Stimulated activated effector memory CD8-positive, alpha-beta T cell treated with anti-CD3 and anti-CD28 coated beads, Interleukin-12 subunit alpha, Interleukin-12 subunit beta, amount 100 ng/mL, for 72 hours (primary cell): ENCODE results near the gene KCND3.

Experiments used
- ATAC-seq: fragments of 150-1000 bp; cut with Tn5 transposase; 2 replicates; pipeline ENCODE4 v1.10.0; 2021
- DNase-seq, 2 donors: peaks; one replicate each; pipeline ENCODE4 v3.0.0; 2021 to 2022; ENCODE audit warnings: low spot score in 2 of 2
- H3K27ac Mint-ChIP-seq: one replicate; pipeline ENCODE4 v1.8.0; 2022; ENCODE audit warnings: mild to moderate bottlenecking, mixed read lengths
- H3K36me3 Mint-ChIP-seq: one replicate; pipeline ENCODE4 v1.8.0; 2022; ENCODE audit warnings: mild to moderate bottlenecking, mixed read lengths
- H3K4me1 Mint-ChIP-seq: one replicate; pipeline ENCODE4 v1.8.0; 2022; ENCODE audit warnings: mixed read lengths
- H3K4me3 Mint-ChIP-seq: one replicate; pipeline ENCODE4 v1.8.0; 2022; ENCODE audit warnings: mild to moderate bottlenecking, mixed read lengths
- H3K9me3 Mint-ChIP-seq: one replicate; pipeline ENCODE4 v1.8.0; 2022; ENCODE audit warnings: mixed read lengths

The KCND3 gene

GRCh38 chr1:111976842-111977241 is 12.6 kb downstream of the KCND3 start:
- Mint-ChIP-seq H3K27ac (no peak overlapping the region), H3K4me1 (no peaks in the 10 kb centered on the region), H3K36me3 (no peaks in the 10 kb centered on the region), H3K9me3 (no peaks in the 10 kb centered on the region), H3K4me3 (no peak overlapping the region)
- no peak for DNase-seq
- no peak for ATAC-seq

GRCh38 chr1:111976332-111976731 is 13.1 kb downstream of the KCND3 start:
- ATAC-seq (no peak), DNase-seq (no peak)
- no peak overlapping the region for H3K27ac Mint-ChIP-seq
- no peaks in the 10 kb centered on the region for H3K9me3 Mint-ChIP-seq
- H3K4me1 Mint-ChIP-seq = no peaks in the 10 kb centered on the region
- no peaks in the 10 kb centered on the region for H3K36me3 Mint-ChIP-seq
- H3K4me3 Mint-ChIP-seq = no peak overlapping the region

GRCh38 chr1:111973150-111973790 is 16.2 kb downstream of the KCND3 start:
- no peak overlapping the region for H3K27ac Mint-ChIP-seq
- DNase-seq (no peak), ATAC-seq (no peak)
- H3K4me1 Mint-ChIP-seq = no peaks in the 10 kb centered on the region
- H3K4me3 Mint-ChIP-seq = no peak overlapping the region
- no peaks in the 10 kb centered on the region for H3K9me3 Mint-ChIP-seq
- H3K36me3 Mint-ChIP-seq = no peaks in the 10 kb centered on the region

DNA sequence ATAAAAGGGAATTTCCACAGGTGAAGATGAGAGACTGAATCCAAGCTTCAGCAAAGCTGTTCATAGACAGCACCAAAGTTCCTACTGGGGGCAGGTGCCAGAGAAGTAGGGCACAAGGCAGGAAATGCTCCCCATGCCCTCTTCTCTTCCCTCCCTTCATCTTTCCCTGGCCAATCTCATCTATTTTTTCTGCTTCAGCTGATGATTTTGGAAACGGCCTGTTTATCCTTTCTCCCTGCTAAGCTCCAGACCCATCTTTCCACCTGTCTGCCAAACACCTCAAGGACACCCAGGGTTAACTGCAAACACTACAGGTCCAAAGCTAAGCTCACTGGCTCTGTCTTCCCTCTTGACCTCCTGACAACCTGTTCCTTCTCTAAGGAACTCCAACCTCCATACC is 18.1 kb downstream of the KCND3 start:
- Mint-ChIP-seq H3K4me1 (no peaks in the 10 kb centered on the region), H3K27ac (no peak overlapping the region), H3K4me3 (no peak overlapping the region), H3K36me3 (no peaks in the 10 kb centered on the region), H3K9me3 (no peaks in the 10 kb centered on the region)
- ATAC-seq (no peak), DNase-seq (no peak)

DNA sequence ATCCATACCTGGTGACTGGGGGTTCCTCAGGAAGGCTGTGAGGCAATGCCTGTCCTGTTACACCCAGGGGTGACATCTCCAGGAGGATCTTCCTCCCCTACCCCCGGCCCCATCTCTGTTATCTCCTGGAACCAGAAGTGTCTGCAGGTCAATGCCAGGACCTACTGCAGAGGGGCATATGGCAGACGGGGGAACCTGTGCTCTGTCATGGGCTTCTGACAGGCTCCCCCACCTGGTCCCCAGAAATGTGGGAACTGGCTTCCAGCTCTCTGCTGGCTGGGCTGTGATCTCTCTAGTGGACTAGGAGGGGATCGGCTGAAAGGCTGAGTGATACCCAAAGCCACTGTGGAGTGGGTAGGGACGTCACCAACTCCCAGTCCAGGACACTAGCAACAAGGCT is 21.0 kb downstream of the KCND3 start:
- Mint-ChIP-seq H3K9me3 (no peaks in the 10 kb centered on the region), H3K4me3 (no peak overlapping the region), H3K4me1 (no peaks in the 10 kb centered on the region), H3K36me3 (no peaks in the 10 kb centered on the region), H3K27ac (no peak overlapping the region)
- ATAC-seq = no peak
- DNase-seq = no peak

DNA sequence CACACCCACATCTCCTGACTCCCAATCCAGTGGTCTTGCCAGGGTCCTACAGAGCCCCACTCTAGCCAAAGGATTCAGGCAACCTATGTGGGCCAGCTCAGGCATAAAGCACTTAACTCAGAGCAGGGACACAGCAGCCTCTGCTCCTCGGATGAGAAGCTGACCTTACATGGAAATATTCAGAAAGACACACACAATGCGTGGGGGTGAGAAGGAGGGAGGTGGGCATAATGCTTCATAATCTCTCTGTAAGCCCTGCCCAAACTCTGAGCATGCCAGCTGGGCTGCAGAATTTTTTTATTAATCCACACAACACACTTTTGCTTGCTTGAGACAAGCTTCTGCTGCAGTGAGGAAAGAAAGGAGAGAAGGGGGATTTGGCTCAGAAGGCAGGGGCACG is 21.6 kb downstream of the KCND3 start:
- Mint-ChIP-seq H3K9me3 (no peaks in the 10 kb centered on the region), H3K27ac (no peak overlapping the region), H3K36me3 (no peaks in the 10 kb centered on the region), H3K4me1 (no peaks in the 10 kb centered on the region), H3K4me3 (no peak overlapping the region)
- DNase-seq (no peak), ATAC-seq (no peak)

DNA sequence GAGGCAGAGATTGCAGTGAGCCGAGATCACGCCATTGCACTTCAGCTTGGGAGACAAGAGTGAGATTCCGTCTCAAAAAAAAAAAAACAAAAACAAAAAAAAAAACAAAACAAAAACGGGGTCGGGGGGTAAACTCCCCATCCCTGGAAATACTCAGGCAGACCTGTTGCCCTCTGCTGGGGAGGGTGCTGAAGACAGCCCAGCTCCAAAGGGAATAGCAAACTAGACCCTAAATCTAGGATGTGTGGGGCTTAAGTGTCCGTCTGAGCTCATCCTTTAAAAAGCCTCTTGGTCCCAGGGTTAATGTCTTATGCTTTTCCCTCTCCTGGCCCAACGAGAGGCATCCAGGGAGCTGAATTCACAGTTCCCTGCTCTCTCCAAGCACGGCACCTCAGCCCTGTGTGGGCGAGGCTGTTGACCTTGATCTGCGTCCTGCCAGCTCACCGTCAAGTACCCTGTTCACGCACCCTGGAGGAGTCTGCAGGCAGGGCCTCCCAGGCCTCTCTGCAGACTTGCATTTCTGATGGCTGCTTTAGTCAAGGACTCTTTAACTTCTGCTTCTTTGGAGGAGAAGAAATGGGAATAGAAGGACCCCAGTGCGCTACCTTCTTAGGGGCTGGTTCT is 22.3 kb downstream of the KCND3 start:
- Mint-ChIP-seq H3K4me3 (no peak overlapping the region), H3K9me3 (no peaks in the 10 kb centered on the region), H3K36me3 (no peaks in the 10 kb centered on the region), H3K27ac (no peak overlapping the region), H3K4me1 (no peaks in the 10 kb centered on the region)
- DNase-seq = no peak
- no peak for ATAC-seq

DNA sequence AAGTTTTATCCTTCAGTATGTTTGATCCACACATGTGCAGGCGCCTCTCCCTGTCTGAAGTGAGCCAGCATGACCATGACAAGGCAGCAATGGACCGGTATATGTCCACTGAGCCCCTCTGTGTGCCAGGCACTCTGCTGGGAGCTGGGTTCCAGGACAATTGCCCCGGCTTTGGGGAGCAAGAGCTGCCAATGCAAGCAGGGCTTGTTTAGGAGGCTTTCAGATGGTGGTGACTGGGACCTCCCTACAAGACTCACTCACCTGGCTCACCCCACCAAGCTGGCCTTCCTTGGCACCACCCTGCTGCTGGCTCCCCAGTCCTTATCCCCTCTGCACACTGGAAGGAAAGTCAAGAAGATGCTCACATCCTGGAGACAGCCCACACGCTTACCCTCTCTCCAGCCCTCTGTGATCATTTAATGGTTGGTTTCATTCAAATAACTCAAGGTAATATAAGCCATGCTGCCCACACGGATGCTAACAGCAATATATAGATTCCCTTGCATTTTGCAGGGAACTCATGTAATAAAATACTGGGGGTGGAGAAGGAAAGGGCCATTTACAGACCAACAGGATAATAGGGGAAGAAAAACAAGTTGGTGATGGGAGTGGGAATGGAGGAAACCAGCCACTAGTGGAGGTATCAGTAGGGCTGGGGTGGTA is 23.6 kb downstream of the KCND3 start:
- H3K4me1 Mint-ChIP-seq = no peaks in the 10 kb centered on the region
- H3K36me3 Mint-ChIP-seq = no peaks in the 10 kb centered on the region
- H3K9me3 Mint-ChIP-seq = no peaks in the 10 kb centered on the region
- ATAC-seq = no peak
- no peak overlapping the region for H3K27ac Mint-ChIP-seq
- DNase-seq = no peak
- H3K4me3 Mint-ChIP-seq = no peak overlapping the region

DNA sequence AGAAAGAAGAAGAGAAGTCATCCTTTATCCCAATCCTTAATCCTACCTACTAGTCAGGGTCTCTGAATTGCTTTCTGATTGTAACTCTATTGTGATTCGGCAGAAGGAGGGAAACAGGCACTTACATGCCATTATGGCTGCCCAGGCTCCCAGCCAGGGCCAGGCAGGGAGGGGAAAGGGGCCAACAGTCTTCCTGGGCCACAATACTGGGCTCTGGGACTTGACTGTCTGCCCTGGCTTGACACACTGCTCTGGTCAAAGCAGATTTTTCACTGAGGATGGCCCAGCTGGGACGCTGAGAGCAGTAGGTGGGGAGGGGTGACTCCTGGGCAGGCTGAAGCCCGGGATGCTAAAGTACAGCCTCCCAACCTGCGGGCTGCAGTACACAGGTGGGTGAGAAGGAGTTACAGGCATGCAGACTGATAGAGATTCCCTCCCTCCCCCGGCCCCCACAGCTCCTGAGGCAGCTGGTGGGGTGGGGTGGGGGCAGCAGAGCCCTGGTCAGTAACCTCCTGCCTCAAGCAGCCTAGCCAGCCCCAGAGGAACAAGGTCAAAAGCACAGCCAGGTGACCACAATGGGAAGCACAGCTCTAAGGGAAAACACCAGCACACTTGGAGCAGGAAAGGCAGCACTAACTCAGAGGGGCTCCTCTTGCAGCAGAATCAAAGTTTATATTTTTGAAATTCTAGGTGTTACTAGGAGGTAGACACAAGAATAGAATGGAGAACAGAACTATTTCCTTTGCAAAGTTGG is 25.3 kb downstream of the KCND3 start:
- Mint-ChIP-seq H3K4me3 (no peak overlapping the region), H3K4me1 (no peaks in the 10 kb centered on the region), H3K9me3 (no peaks in the 10 kb centered on the region), H3K36me3 (no peaks in the 10 kb centered on the region), H3K27ac (no peak overlapping the region)
- ATAC-seq (no peak), DNase-seq (no peak)

- H3K4me1 Mint-ChIP-seq = no peaks in the 10 kb centered on the region
- no peaks in the 10 kb centered on the region for H3K9me3 Mint-ChIP-seq
- H3K36me3 Mint-ChIP-seq = no peaks in the 10 kb centered on the region
- H3K4me3 Mint-ChIP-seq = no peak overlapping the region
- H3K27ac Mint-ChIP-seq = no peak overlapping the region
- DNase-seq (no peak), ATAC-seq (no peak)
Observed at GRCh38 chr1:111961773-111962565, 27.5 kb downstream of the KCND3 start.

DNA sequence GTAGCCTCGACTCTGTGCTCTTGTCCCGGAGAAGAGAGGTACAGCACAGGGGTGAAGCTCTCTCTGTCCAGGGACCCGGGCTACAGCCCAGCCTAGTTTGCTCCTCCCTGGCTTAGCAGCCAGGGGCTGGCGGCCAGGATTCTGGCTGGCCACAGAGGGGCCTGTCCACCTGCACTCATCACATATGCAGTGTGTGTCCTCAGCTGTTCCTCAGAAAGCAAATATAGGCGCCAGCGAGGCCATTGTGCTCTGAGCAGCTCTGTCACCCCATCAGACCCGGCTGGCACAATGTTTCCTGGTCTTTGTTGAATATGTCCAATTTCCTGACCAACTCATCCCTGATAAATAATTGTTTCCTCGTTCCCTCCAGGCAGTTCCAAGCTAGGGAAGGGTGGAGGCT is 28.5 kb downstream of the KCND3 start:
- Mint-ChIP-seq H3K4me1 (no peaks in the 10 kb centered on the region), H3K4me3 (no peak overlapping the region), H3K36me3 (no peaks in the 10 kb centered on the region), H3K9me3 (no peaks in the 10 kb centered on the region), H3K27ac (no peak overlapping the region)
- no peak for DNase-seq
- peak; percentile 25 for ATAC-seq

GRCh38 chr1:111959436-111959835 is 30.0 kb downstream of the KCND3 start:
- no peak for ATAC-seq
- H3K36me3 Mint-ChIP-seq = no peaks in the 10 kb centered on the region
- H3K27ac Mint-ChIP-seq = no peak overlapping the region
- H3K4me3 Mint-ChIP-seq = no peak overlapping the region
- no peaks in the 10 kb centered on the region for H3K9me3 Mint-ChIP-seq
- H3K4me1 Mint-ChIP-seq = no peaks in the 10 kb centered on the region
- no peak for DNase-seq

DNA sequence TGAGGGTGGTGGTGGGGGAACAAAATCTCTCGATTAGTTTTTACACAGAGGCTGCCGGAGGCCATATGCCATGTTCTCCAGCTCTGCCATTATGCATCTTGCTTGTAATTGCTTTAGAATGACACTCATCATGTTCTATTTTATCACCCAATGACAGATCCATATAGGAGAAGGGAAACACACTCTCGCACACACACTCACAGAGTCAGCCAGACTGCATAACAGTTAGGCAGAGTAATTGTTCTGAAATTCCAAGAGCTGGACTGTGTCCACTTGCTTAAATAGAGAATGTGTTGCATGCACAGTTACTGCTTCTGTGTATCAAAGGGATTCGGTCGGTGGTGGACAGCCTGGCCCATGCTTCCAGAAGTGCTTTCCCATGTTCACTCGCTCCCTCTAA is 30.6 kb downstream of the KCND3 start:
- Mint-ChIP-seq H3K4me1 (no peaks in the 10 kb centered on the region), H3K36me3 (no peaks in the 10 kb centered on the region)
- ATAC-seq = no peak

DNA sequence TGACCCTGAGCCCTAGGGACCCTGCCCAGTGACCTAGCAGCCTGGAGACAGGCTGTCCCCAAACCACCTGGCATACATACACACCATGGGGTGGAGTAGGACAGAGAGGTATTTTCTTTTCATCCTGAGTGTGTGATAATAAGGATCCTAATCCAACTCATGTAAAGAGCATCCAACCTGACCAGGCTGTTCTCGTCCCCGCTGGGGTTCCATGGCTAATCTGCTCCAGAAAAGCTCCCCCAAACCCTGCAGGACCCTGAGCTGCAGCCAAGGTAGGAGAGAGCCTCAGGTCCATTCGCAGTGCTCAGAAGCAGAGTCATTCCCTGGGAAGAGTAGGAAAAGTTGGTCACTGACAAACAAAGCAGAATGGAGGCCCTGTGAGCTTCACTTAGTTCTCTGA is 31.4 kb downstream of the KCND3 start:
- DNase-seq (no peak), ATAC-seq (no peak)
- no peak overlapping the region for H3K27ac Mint-ChIP-seq
- no peaks in the 10 kb centered on the region for H3K4me1 Mint-ChIP-seq
- no peak overlapping the region for H3K4me3 Mint-ChIP-seq
- no peaks in the 10 kb centered on the region for H3K9me3 Mint-ChIP-seq
- no peaks in the 10 kb centered on the region for H3K36me3 Mint-ChIP-seq

More for the DNA sequence above, 30.6 kb downstream of the KCND3 start:
- Mint-ChIP-seq H3K27ac (no peak overlapping the region), H3K9me3 (no peaks in the 10 kb centered on the region), H3K4me3 (no peak overlapping the region)
- no peak for DNase-seq

- Mint-ChIP-seq H3K4me1 (no peaks in the 10 kb centered on the region), H3K36me3 (no peaks in the 10 kb centered on the region), H3K4me3 (no peak overlapping the region), H3K27ac (no peak overlapping the region), H3K9me3 (no peaks in the 10 kb centered on the region)
- DNase-seq = no peak
- ATAC-seq = no peak
Observed at GRCh38 chr1:111956155-111956771, 33.2 kb downstream of the KCND3 start.
